OCI-LY1 (cell line): Measurements from ENCODE around the gene SECTM1.

Experiments
- H2AFZ ChIP-seq: fragments of 200-600 bp; sonication (generic), shearing (Covaris generic); 2 replicates; pipeline ENCODE4 v1.6.0; 2014; ENCODE audit warnings: antibody characterized with exemption, mild to moderate bottlenecking, low read length
- H3F3A ChIP-seq: fragments of 200-600 bp; sonication (generic), shearing (Covaris generic); 2 replicates; pipeline ENCODE4 v1.6.0; 2014; ENCODE audit warnings: mild to moderate bottlenecking, antibody characterized with exemption, low read length, moderate library complexity; ENCODE audit not compliant: insufficient read depth
- H3K27ac ChIP-seq: fragments of 200-600 bp; sonication (generic); 2 replicates; pipeline ENCODE4 v1.5.1; 2014; ENCODE audit warnings: low read length, mixed run types, mild to moderate bottlenecking, low read depth; ENCODE audit not compliant: poor library complexity, severe bottlenecking
- H3K27me3 ChIP-seq: fragments of 200-600 bp; sonication (generic); 2 replicates; pipeline ENCODE4 v1.6.0; 2014; ENCODE audit warnings: antibody characterized with exemption, mild to moderate bottlenecking, low read length, moderate library complexity; ENCODE audit not compliant: insufficient read depth
- H3K36me3 ChIP-seq: fragments of 200-600 bp; sonication (generic); 2 replicates; pipeline ENCODE4 v1.6.1; 2014; ENCODE audit warnings: mild to moderate bottlenecking, antibody characterized with exemption, low read length, moderate library complexity, mixed read lengths; ENCODE audit not compliant: insufficient read depth
- H3K4me1 ChIP-seq: fragments of 200-600 bp; sonication (generic); 2 replicates; pipeline ENCODE4 v1.5.1; 2014; ENCODE audit warnings: mild to moderate bottlenecking, low read length, moderate library complexity; ENCODE audit not compliant: insufficient read depth, severe bottlenecking
- H3K4me2 ChIP-seq: fragments of 200-600 bp; sonication (generic), shearing (Covaris generic); 2 replicates; pipeline ENCODE4 v1.6.1; 2014; ENCODE audit warnings: low read length
- H3K4me3 ChIP-seq: fragments of 200-600 bp; sonication (generic); 2 replicates; pipeline ENCODE4 v1.5.1; 2014; ENCODE audit warnings: low read length, low read depth, mild to moderate bottlenecking, mixed read lengths; ENCODE audit not compliant: poor library complexity, severe bottlenecking
- H3K79me2 ChIP-seq: fragments of 200-600 bp; shearing (Covaris generic); 2 replicates; pipeline ENCODE4 v1.6.1; 2016; ENCODE audit warnings: mixed run types, low read length, mixed read lengths; ENCODE audit not compliant: insufficient read depth
- H3K9ac ChIP-seq: fragments of 200-600 bp; sonication (generic), shearing (Covaris generic); 2 replicates; pipeline ENCODE4 v1.6.1; 2014; ENCODE audit warnings: mild to moderate bottlenecking, low read length, mixed read lengths
- H3K9me2 ChIP-seq: fragments of 200-600 bp; sonication (generic), shearing (Covaris generic); 2 replicates; pipeline ENCODE4 v1.6.1; 2014; ENCODE audit warnings: low read depth, mild to moderate bottlenecking, low read length, mixed read lengths
- H3K9me3 ChIP-seq: fragments of 200-600 bp; shearing (Covaris generic); 2 replicates; pipeline ENCODE4 v1.6.1; 2014; ENCODE audit warnings: low read length, mixed read lengths
- H4K20me1 ChIP-seq: fragments of 200-600 bp; sonication (generic), shearing (Covaris generic); 2 replicates; pipeline ENCODE4 v1.6.0; 2016; ENCODE audit warnings: mild to moderate bottlenecking, low read length; ENCODE audit not compliant: insufficient read depth
- EZH2 ChIP-seq: fragments of 200-600 bp; sonication (generic), shearing (Covaris generic); IDR thresholded peaks from 2 replicates; pipeline ENCODE4 v1.8.0; 2017; ENCODE audit warnings: borderline replicate concordance, mixed run types, mild to moderate bottlenecking, antibody characterized with exemption, low read length, moderate library complexity, mixed read lengths
- TF ChIP-seq, protein P1 (sequence below): fragments of 200-600 bp; sonication (generic), shearing (Covaris generic); IDR thresholded peaks from 2 replicates; pipeline ENCODE4 v1.5.1; 2017; ENCODE audit warnings: mild to moderate bottlenecking, antibody characterized with exemption, low read length, moderate library complexity, mixed read lengths

The SECTM1 gene

DNA sequence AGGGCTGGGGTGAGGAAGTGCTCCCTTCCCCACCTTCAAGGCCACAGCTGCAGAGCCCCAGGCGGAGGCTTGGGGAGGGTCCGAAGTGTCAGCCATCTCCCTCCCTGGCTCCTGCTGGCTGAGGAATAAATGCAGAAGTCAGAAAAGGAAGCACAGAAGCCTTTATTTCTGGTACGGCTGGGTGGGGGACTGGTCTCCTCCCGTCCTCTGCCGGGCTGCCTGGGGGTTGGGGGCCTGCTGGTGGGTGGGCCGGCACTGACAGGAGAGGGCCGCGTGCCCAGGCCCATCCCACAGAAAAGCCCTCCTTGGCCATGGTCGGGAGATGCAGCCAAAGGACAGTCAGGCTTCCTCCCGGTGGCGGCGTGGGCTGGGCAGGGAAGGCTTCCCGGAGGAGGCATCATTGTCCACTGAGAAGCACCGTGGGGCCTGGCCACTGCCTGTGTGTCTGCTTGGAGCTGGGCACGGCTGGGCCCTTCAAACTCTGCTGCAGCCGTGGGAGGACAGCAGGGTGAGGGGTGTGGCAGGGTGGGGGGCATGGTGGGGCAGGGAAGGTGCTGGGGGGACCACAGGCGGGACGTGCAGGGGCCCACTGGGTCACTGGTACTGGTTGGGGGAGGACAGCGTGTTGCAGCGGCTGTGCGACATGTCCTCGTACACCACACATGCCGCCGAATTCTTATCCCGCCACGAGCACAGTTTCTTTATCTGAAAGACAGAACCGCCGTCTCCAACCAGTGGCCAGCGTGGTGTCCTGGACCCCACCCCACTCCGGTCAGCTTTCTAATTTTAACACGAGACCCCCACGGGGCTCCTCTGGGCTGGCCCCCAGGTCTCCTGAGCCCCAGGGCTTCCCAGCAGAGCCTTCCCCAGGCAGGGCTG lies 18.6 kb downstream of the SECTM1 start:
- Histone ChIP-seq H3K4me3 (no peak overlapping the region), H4K20me1 (no peaks in the 10 kb centered on the region), H3K9ac (no peak overlapping the region), H3F3A (no peaks in the 10 kb centered on the region; the same call in 1 of the 2 replicates), H3K79me2 (no peaks in the 10 kb centered on the region), H3K9me3 (no peaks in the 10 kb centered on the region), H3K9me2 (no peaks in the 10 kb centered on the region), H3K27ac (no peak overlapping the region), H3K4me2 (no peak overlapping the region), H2AFZ (no peak overlapping the region), H3K27me3 (peaks cover 11% of the 10 kb centered on the region; the same call in 1 of the 2 replicates), H3K36me3 (no peaks in the 10 kb centered on the region), H3K4me1 (no peaks in the 10 kb centered on the region)
- no peak for TF ChIP-seq EZH2
- TF ChIP-seq, protein P1, sequence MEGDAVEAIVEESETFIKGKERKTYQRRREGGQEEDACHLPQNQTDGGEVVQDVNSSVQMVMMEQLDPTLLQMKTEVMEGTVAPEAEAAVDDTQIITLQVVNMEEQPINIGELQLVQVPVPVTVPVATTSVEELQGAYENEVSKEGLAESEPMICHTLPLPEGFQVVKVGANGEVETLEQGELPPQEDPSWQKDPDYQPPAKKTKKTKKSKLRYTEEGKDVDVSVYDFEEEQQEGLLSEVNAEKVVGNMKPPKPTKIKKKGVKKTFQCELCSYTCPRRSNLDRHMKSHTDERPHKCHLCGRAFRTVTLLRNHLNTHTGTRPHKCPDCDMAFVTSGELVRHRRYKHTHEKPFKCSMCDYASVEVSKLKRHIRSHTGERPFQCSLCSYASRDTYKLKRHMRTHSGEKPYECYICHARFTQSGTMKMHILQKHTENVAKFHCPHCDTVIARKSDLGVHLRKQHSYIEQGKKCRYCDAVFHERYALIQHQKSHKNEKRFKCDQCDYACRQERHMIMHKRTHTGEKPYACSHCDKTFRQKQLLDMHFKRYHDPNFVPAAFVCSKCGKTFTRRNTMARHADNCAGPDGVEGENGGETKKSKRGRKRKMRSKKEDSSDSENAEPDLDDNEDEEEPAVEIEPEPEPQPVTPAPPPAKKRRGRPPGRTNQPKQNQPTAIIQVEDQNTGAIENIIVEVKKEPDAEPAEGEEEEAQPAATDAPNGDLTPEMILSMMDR: no peak

DNA sequence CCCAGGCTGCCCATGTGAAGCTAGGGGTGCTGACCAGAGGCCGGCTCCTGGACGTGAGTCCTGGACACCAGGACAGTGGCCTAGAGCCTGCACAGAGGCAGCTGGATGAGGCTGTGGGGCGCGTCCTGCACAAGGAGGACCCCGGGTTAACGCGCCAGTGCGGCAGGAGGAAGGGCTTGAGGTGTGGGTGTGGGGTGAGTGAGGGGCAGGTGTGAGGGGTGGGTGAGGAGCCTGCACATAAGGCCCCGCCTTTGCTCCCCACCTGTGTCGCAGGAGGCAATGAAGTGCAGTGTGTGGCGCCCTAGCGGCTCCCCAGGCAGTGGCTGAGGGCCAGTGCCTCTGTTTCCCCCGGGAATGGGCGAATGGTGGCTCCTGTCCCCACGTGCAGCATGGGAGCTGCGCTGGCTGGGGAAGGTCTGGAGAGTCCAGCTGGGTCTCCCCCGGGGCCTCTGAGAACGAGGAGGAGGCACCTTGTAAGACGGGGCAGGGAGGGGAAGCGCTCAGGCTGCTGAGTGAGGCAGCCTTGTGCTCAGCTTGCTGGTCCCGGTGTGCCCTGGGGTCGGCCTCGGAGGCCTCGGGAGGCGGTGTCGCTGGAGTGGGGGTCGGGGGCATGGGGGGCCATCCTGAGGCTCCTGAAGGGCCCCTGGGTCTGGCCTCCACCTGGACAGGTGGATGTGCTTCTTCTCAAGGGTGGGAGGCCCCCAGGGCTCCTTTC lies 19.4 kb downstream of the SECTM1 start:
- Histone ChIP-seq H3K27ac (no peak overlapping the region), H3K4me1 (no peaks in the 10 kb centered on the region), H3K9ac (no peak overlapping the region), H3K9me2 (no peaks in the 10 kb centered on the region), H3K4me3 (no peak overlapping the region), H3F3A (no peaks in the 10 kb centered on the region), H3K9me3 (no peaks in the 10 kb centered on the region), H3K4me2 (no peak overlapping the region), H3K36me3 (no peaks in the 10 kb centered on the region), H2AFZ (no peak overlapping the region), H4K20me1 (no peaks in the 10 kb centered on the region), H3K27me3 (peaks cover 11% of the 10 kb centered on the region; the same call in 1 of the 2 replicates), H3K79me2 (no peaks in the 10 kb centered on the region)
- no peak for TF ChIP-seq EZH2
- TF ChIP-seq, protein P1: no peak

DNA sequence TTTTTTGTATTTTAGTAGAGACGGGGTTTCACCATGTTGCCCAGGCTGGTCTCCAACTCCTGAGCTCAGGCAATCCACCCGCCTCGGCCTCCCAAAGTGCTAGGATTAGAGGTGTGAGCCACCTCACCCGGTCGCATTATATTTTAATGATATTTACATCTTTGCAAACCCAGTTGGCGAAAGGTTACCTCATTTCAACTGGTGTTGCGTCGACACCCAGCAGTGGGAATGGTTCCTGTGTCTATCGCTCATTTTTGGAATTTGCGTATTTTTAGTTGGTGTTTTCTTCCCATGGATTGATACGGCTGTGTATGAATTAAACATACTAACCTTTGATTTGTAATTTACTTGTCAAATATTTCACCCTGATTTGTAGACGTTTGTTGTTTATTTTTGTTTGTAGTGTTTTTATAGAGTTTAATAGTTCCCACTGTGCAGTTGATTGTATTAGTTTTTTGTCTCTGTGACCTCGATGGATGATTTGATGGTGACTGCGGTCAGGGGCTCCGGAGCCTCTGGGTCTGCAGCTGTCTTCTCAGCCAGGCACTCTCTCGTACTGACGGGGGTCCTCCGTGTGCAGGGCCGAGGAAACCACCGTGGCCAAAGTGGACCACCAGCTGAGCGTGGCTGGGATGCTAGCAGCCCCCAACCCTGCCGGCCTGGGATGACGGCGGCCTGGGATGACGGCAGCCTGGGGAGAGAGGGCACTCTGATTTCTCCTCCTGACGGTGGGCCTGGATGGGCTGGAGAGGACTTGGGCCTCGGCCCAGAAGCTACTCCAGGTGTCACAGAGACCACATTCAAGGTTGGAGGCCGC lies 20.2 kb downstream of the SECTM1 start:
- Histone ChIP-seq H2AFZ (no peak overlapping the region), H3K79me2 (no peaks in the 10 kb centered on the region), H3K9me3 (no peaks in the 10 kb centered on the region), H3F3A (no peaks in the 10 kb centered on the region), H3K9ac (no peak overlapping the region), H4K20me1 (no peaks in the 10 kb centered on the region), H3K36me3 (no peaks in the 10 kb centered on the region), H3K4me3 (no peak overlapping the region), H3K27me3 (peaks cover 11% of the 10 kb centered on the region; the same call in 1 of the 2 replicates), H3K4me1 (no peaks in the 10 kb centered on the region), H3K9me2 (no peaks in the 10 kb centered on the region), H3K27ac (no peak overlapping the region), H3K4me2 (no peak overlapping the region)
- no peak for TF ChIP-seq EZH2
- TF ChIP-seq, protein P1: no peak
